ENCODE results near the gene PRKN. TPM values are rescaled to one million over a fixed set of nuclear protein-coding genes. Genes with fewer than 3 reads are reported as not detected.

PRKN gene
- total and polyA plus RNA-seq, 2 donors (not counting 3 experiments of a cell fraction or from before 2014, with no cell fraction given): 0.06 TPM; not detected in 1

DNA sequence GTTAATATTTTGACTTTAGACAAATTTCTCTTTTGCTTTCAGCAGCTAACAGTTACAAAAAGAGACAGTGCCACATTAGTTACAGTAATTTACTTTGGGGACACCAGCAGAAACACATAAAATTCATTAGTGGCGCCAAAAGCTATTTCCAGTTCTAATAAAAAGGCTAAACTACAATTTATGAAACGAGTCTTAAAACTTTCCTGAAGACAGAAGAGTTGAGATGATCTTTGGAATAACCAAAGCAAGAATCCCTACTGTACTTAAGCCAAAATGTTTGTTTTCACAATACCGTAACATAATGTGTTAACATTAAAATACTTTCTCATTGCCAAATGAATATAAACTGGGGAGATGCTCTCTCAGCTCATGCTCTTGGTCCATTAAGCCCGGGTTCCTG lies 1103.5 kb downstream of the PRKN start:
- intact Hi-C loops (cut with micrococcal nuclease): no loop called here
- Histone ChIP-seq H4K20me1 (replicated peaks; ENCODE audit: control insufficient read depth, extremely low read depth, insufficient read depth, low read length) (no peaks in the 10 kb centered on the region), H3K9me1 (replicated peaks; ENCODE audit: control insufficient read depth, extremely low read depth, insufficient read depth, low read length) (no peaks in the 10 kb centered on the region), H3K4me2 (ENCODE audit: insufficient read depth, low read length) (no peak overlapping the region), H3K4me3 (replicated peaks in 1 of 3; ENCODE audit: insufficient read depth in 1 of 3, low read depth in 1 of 3, low read length in 3 of 3) (no peak overlapping the region), H3K9me3 (replicated peaks; ENCODE audit: control insufficient read depth, insufficient read depth, low read length) (no peaks in the 10 kb centered on the region), H3K9ac (replicated peaks; ENCODE audit: extremely low read depth, insufficient read depth, low read length) (no peak overlapping the region), H3K4me1 (ENCODE audit: control insufficient read depth, extremely low read depth, insufficient read depth, low read length) (no peaks in the 10 kb centered on the region), H2AFZ (ENCODE audit: low read depth, low read length) (no peak overlapping the region), H3K36me3 (ENCODE audit: control insufficient read depth in 2 of 2, extremely low read depth in 1 of 2, insufficient read depth in 2 of 2, low read length in 2 of 2) (no peaks in the 10 kb centered on the region), H3K79me2 (ENCODE audit: control insufficient read depth, insufficient read depth, low read length) (no peaks in the 10 kb centered on the region), H3K27ac (ENCODE audit: insufficient read depth, low read depth, low read length) (no peak overlapping the region), H3K27me3 (ENCODE audit: control insufficient read depth in 2 of 2, insufficient read depth in 2 of 2, low read length in 2 of 2) (no peaks in the 10 kb centered on the region)
- TF ChIP-seq GATA2 (IDR thresholded peaks at IDR 0.05; ENCODE audit: insufficient read depth, insufficient read length, low read depth, low read length) (no peak), JUN (IDR thresholded peaks at IDR 0.05; ENCODE audit: borderline replicate concordance, insufficient read depth, insufficient read length, low read depth) (no peak), POLR2A (IDR thresholded peaks at IDR 0.05; ENCODE audit: low read depth, low read length) (no peak), POLR2AphosphoS5 (IDR thresholded peaks at IDR 0.05; ENCODE audit: insufficient read depth, low read depth, low read length) (no peak), FOS (IDR thresholded peaks at IDR 0.05; ENCODE audit: borderline replicate concordance, insufficient read depth, low read length) (no peak), EZH2 (IDR thresholded peaks at IDR 0.05; ENCODE audit: borderline replicate concordance, low read depth, low read length, severe bottlenecking) (no peak)
- TF ChIP-seq, protein P1, sequence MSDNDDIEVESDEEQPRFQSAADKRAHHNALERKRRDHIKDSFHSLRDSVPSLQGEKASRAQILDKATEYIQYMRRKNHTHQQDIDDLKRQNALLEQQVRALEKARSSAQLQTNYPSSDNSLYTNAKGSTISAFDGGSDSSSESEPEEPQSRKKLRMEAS (IDR thresholded peaks at IDR 0.05; ENCODE audit: insufficient read depth, insufficient read length): no peak
- TF ChIP-seq, protein P2, sequence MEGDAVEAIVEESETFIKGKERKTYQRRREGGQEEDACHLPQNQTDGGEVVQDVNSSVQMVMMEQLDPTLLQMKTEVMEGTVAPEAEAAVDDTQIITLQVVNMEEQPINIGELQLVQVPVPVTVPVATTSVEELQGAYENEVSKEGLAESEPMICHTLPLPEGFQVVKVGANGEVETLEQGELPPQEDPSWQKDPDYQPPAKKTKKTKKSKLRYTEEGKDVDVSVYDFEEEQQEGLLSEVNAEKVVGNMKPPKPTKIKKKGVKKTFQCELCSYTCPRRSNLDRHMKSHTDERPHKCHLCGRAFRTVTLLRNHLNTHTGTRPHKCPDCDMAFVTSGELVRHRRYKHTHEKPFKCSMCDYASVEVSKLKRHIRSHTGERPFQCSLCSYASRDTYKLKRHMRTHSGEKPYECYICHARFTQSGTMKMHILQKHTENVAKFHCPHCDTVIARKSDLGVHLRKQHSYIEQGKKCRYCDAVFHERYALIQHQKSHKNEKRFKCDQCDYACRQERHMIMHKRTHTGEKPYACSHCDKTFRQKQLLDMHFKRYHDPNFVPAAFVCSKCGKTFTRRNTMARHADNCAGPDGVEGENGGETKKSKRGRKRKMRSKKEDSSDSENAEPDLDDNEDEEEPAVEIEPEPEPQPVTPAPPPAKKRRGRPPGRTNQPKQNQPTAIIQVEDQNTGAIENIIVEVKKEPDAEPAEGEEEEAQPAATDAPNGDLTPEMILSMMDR (IDR thresholded peaks at IDR 0.05; ENCODE audit: extremely low read depth in 1 of 2, insufficient read depth in 1 of 2, low read depth in 1 of 2, low read length in 2 of 2): no peak
- FAIRE-seq: no peak
- BruUV-seq (replicated peaks): no TSS peak
- dilution Hi-C loops (cut with MboI; ENCODE audit: extremely low pct_ligation_motif_present, low sequenced_read_pairs): no loop called here
- ChIA-PET POLR2A (no interaction called here), CTCF (no interaction called here)
- DNase-seq (ENCODE audit: low read depth, low spot score): no peak

Measured in endothelial cell of umbilical vein (primary cell).